HepG2 (cell line): Measurements from ENCODE around the gene SNX19.

ENCODE experiments used
- KAT8 ChIP-seq: IDR thresholded peaks from 2 replicates; pipeline ENCODE4 v1.6.1; 2016; ENCODE audit warnings: missing genetic modification reagents, missing compliant biosample characterization
- TF ChIP-seq, protein P1 (sequence below): sonication (generic); formaldehyde crosslinking; IDR thresholded peaks from 2 replicates; pipeline ENCODE4 v1.5.0; 2020; ENCODE audit warnings: mild to moderate bottlenecking, missing genetic modification reagents, moderate library complexity

GRCh38 chr11:130945896-130946295 is 29.6 kb upstream of the SNX19 start:
- TF ChIP-seq KAT8 (CRISPR knock-in tag), result no peak
- TF ChIP-seq, protein P1, sequence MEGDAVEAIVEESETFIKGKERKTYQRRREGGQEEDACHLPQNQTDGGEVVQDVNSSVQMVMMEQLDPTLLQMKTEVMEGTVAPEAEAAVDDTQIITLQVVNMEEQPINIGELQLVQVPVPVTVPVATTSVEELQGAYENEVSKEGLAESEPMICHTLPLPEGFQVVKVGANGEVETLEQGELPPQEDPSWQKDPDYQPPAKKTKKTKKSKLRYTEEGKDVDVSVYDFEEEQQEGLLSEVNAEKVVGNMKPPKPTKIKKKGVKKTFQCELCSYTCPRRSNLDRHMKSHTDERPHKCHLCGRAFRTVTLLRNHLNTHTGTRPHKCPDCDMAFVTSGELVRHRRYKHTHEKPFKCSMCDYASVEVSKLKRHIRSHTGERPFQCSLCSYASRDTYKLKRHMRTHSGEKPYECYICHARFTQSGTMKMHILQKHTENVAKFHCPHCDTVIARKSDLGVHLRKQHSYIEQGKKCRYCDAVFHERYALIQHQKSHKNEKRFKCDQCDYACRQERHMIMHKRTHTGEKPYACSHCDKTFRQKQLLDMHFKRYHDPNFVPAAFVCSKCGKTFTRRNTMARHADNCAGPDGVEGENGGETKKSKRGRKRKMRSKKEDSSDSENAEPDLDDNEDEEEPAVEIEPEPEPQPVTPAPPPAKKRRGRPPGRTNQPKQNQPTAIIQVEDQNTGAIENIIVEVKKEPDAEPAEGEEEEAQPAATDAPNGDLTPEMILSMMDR (CRISPR knock-in tag), result no peak
